ENCODE results near the gene HSD17B2.

- TF ChIP-seq SNAI2 (CRISPR knock-in tag; IDR thresholded peaks at IDR 0.05) (no peak), ZFP30 (CRISPR knock-in tag; IDR thresholded peaks at IDR 0.05) (no peak), RARB (CRISPR knock-in tag; IDR thresholded peaks at IDR 0.05) (no peak), CSDC2 (CRISPR knock-in tag; IDR thresholded peaks at IDR 0.05) (no peak), ISL1 (CRISPR knock-in tag; IDR thresholded peaks at IDR 0.05) (no peak), ZNF70 (CRISPR knock-in tag; IDR thresholded peaks at IDR 0.05) (no peak), ZC3H10 (CRISPR knock-in tag; IDR thresholded peaks at IDR 0.05) (no peak), TCF4 (CRISPR knock-in tag; IDR thresholded peaks at IDR 0.05; ENCODE audit: borderline replicate concordance) (no peak)
- TF ChIP-seq, protein P1, sequence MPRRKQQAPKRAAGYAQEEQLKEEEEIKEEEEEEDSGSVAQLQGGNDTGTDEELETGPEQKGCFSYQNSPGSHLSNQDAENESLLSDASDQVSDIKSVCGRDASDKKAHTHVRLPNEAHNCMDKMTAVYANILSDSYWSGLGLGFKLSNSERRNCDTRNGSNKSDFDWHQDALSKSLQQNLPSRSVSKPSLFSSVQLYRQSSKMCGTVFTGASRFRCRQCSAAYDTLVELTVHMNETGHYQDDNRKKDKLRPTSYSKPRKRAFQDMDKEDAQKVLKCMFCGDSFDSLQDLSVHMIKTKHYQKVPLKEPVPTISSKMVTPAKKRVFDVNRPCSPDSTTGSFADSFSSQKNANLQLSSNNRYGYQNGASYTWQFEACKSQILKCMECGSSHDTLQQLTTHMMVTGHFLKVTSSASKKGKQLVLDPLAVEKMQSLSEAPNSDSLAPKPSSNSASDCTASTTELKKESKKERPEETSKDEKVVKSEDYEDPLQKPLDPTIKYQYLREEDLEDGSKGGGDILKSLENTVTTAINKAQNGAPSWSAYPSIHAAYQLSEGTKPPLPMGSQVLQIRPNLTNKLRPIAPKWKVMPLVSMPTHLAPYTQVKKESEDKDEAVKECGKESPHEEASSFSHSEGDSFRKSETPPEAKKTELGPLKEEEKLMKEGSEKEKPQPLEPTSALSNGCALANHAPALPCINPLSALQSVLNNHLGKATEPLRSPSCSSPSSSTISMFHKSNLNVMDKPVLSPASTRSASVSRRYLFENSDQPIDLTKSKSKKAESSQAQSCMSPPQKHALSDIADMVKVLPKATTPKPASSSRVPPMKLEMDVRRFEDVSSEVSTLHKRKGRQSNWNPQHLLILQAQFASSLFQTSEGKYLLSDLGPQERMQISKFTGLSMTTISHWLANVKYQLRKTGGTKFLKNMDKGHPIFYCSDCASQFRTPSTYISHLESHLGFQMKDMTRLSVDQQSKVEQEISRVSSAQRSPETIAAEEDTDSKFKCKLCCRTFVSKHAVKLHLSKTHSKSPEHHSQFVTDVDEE (CRISPR knock-in tag; IDR thresholded peaks at IDR 0.05), result no peak
These were observed 2.0 kb upstream of the HSD17B2 start for GRCh38 chr16:82033006-82033405.
